ENCODE results near the gene PPP1R3F.
"Not testable (repeated sequence)": the region's sequence is repeated elsewhere in the genome, so short reads cannot be mapped to it uniquely, and the experiment has no call there.

DNA sequence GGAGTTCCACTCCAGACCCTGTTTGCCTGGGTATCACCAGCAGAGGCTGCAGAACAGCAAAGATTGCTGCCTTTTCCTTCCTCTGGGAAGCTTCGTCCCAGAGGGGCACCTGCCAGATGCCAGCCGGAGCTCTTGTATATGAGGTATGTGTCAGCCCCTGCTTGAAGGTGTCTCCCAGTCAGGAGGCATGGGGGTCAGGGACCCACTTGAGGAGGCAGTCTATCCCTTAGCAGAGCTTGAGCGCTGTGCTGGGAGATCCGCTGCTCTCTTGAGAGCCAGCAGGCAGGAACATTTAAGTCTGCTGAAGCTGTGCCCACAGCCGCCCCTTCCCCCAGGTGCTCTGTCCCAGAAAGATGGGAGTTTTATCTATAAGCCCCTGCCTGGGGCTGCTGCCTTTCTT lies 29.7 kb downstream of the PPP1R3F start:
- TF ChIP-seq YY1 (IDR thresholded peaks at IDR 0.05; ENCODE audit: insufficient read depth, insufficient read length); ZNF274 (IDR thresholded peaks at IDR 0.05; ENCODE audit: low read depth, low read length); SUZ12 (IDR thresholded peaks at IDR 0.05; ENCODE audit: extremely low read depth, insufficient read depth, insufficient read length): not testable (repeated sequence)

Data from NT2/D1 (cell line).